H1 (cell line): ENCODE data around the gene C5AR1. TPM values are rescaled to one million over a fixed set of nuclear protein-coding genes. Genes with fewer than 3 reads are reported as not detected.

Experiments used
- CTCF ChIA-PET: fragments of 300-600 bp; sonication (Branson Sonifier 250); formaldehyde crosslinking; loops from one replicate; lab custom pipeline; 2021; ENCODE audit not compliant: partially characterized antibody; lab: Charles Lee
- POLR2A ChIA-PET: fragments of 300-600 bp; sonication (Branson Sonifier 250); formaldehyde crosslinking; loops from one replicate; lab custom pipeline; 2021; ENCODE audit warnings: inconsistent platforms; ENCODE audit not compliant: partially characterized antibody; lab: Charles Lee
- DNase-seq, 2 experiments: peaks; one replicate each; pipeline versions ENCODE4 v3.0.0 to v3.0.0-alpha.2; 2010 to 2022; ENCODE audit warnings: low spot score in 2 of 2, low read depth in 1 of 2, mixed read lengths in 1 of 2
- FAIRE-seq: peaks from 2 replicates; lab custom pipeline; 2011; peaks lifted over from hg19 to GRCh38; lab: Jason Lieb, UNC
- H2AFZ ChIP-seq: 2 replicates; pipeline ENCODE4 v1.8.1; 2012; ENCODE audit warnings: low read length, inconsistent platforms
- H2AK5ac ChIP-seq: 2 replicates; pipeline ENCODE4 v1.6.1; 2013; ENCODE audit warnings: low read depth, low read length
- H2BK120ac ChIP-seq: replicated peaks from 2 replicates; pipeline ENCODE3; 2013; ENCODE audit warnings: low read depth, low read length, inconsistent platforms
- H2BK12ac ChIP-seq: 2 replicates; pipeline ENCODE4 v1.6.1; 2013; ENCODE audit warnings: low read depth, low read length
- H2BK15ac ChIP-seq: 2 replicates; pipeline ENCODE4 v1.6.1; 2013; ENCODE audit warnings: low read length
- H2BK20ac ChIP-seq: 2 replicates; pipeline ENCODE4 v1.6.1; 2013; ENCODE audit warnings: low read length
- H2BK5ac ChIP-seq: 2 replicates; pipeline ENCODE4 v1.6.1; 2013; ENCODE audit warnings: low read depth, low read length
- H3K14ac ChIP-seq: 2 replicates; pipeline ENCODE4 v1.6.1; 2013; ENCODE audit warnings: inconsistent platforms; ENCODE audit not compliant: insufficient read length
- H3K18ac ChIP-seq: 2 replicates; pipeline ENCODE4 v1.6.1; 2013; ENCODE audit warnings: low read length; ENCODE audit errors: extremely low read depth
- H3K23ac ChIP-seq: 2 replicates; pipeline ENCODE4 v1.6.1; 2013; ENCODE audit warnings: inconsistent platforms; ENCODE audit not compliant: insufficient read length
- H3K23me2 ChIP-seq: 2 replicates; pipeline ENCODE4 v1.6.1; 2013; ENCODE audit warnings: low read depth, low read length
- H3K27ac ChIP-seq: 2 replicates; pipeline ENCODE4 v1.6.1; 2011; ENCODE audit warnings: low read depth, low read length, inconsistent platforms
- H3K27me3 ChIP-seq, 4 experiments: replicated peaks in 1 of 4; 1 replicate in 1 of 4; 2 replicates in 3 of 4; pipeline versions ENCODE4 v1.6.1 to v1.8.1; 2011 to 2013; ENCODE audit warnings: low read length in 3 of 4, mild to moderate bottlenecking in 3 of 4, inconsistent platforms in 2 of 4, mixed read lengths in 2 of 4, moderate library complexity in 1 of 4; ENCODE audit not compliant: control insufficient read depth in 3 of 4, insufficient read depth in 3 of 4; ENCODE audit errors: extremely low read depth in 1 of 4
- H3K36me3 ChIP-seq, 4 experiments: 2 replicates each; pipeline versions ENCODE4 v1.6.1 to v1.8.1; 2011 to 2013; ENCODE audit warnings: mild to moderate bottlenecking in 4 of 4, low read length in 3 of 4, moderate library complexity in 2 of 4, control low read depth in 1 of 4, inconsistent platforms in 1 of 4; ENCODE audit not compliant: insufficient read depth in 4 of 4, control insufficient read depth in 2 of 4
- H3K4ac ChIP-seq: replicated peaks from 2 replicates; pipeline ENCODE3; 2013; ENCODE audit warnings: low read length, low read depth, mixed read lengths, inconsistent platforms; ENCODE audit not compliant: insufficient read length
- H3K4me1 ChIP-seq, 4 experiments: replicated peaks in 1 of 4; 1 replicate in 1 of 4; 2 replicates in 3 of 4; pipeline versions ENCODE4 v1.6.1 to v1.8.1; 2011 to 2013; ENCODE audit warnings: low read length in 3 of 4, inconsistent platforms in 2 of 4, mixed read lengths in 1 of 4; ENCODE audit not compliant: insufficient read depth in 4 of 4, control insufficient read depth in 3 of 4
- H3K4me2 ChIP-seq, 2 experiments: 2 replicates each; pipeline versions ENCODE4 v1.6.1 to v1.8.1; 2011 to 2013; ENCODE audit warnings: low read depth in 2 of 2, low read length in 2 of 2, control low read depth in 1 of 2, inconsistent platforms in 1 of 2, mild to moderate bottlenecking in 1 of 2; ENCODE audit not compliant: insufficient read depth in 1 of 2
- H3K4me3 ChIP-seq, 4 experiments: fragments of 200-600, 300-600 bp in 1 of 4; sonication (generic), shearing (Covaris generic), sonication (Bioruptor Twin) in 1 of 4; 2 replicates each; pipeline versions ENCODE4 v1.5.1 to v1.8.1; 2011 to 2016; ENCODE audit warnings: low read length in 4 of 4, low read depth in 3 of 4, control low read depth in 2 of 4, inconsistent platforms in 2 of 4, mild to moderate bottlenecking in 2 of 4, mixed read lengths in 1 of 4, moderate library complexity in 1 of 4; ENCODE audit not compliant: insufficient read depth in 2 of 4; ENCODE audit errors: extremely low read depth in 1 of 4
- H3K56ac ChIP-seq: replicated peaks from 2 replicates; pipeline ENCODE3; 2013; ENCODE audit warnings: low read depth, mild to moderate bottlenecking, mixed read lengths, low read length, inconsistent platforms; ENCODE audit not compliant: insufficient read length
- H3K79me1 ChIP-seq: 2 replicates; pipeline ENCODE4 v1.6.1; 2013; ENCODE audit warnings: low read depth, low read length, control low read depth
- H3K79me2 ChIP-seq, 2 experiments: 2 replicates each; pipeline versions ENCODE4 v1.6.1 to v1.8.1; 2012 to 2013; ENCODE audit warnings: low read length in 2 of 2, mild to moderate bottlenecking in 2 of 2, inconsistent platforms in 1 of 2; ENCODE audit not compliant: insufficient read depth in 2 of 2, control insufficient read depth in 1 of 2
- H3K9ac ChIP-seq, 4 experiments: replicated peaks in 1 of 4; 1 replicate in 1 of 4; 2 replicates in 3 of 4; pipeline versions ENCODE4 v1.6.1 to v1.8.1; 2011 to 2013; ENCODE audit warnings: low read depth in 3 of 4, low read length in 3 of 4, control low read depth in 2 of 4, mild to moderate bottlenecking in 2 of 4, moderate library complexity in 2 of 4, inconsistent platforms in 1 of 4; ENCODE audit errors: extremely low read depth in 1 of 4
- H3K9me3 ChIP-seq, 2 experiments: 2 replicates each; pipeline versions ENCODE4 v1.6.1 to v1.8.1; 2012 to 2013; ENCODE audit warnings: mild to moderate bottlenecking in 2 of 2, moderate library complexity in 2 of 2, control low read depth in 1 of 2, inconsistent platforms in 1 of 2, low read depth in 1 of 2, low read length in 1 of 2, mixed read lengths in 1 of 2; ENCODE audit not compliant: insufficient read depth in 2 of 2
- H4K20me1 ChIP-seq, 2 experiments: replicated peaks in 1 of 2; 2 replicates each; pipeline versions ENCODE3 to v1.8.1; 2011 to 2013; ENCODE audit warnings: inconsistent platforms in 2 of 2, low read length in 2 of 2, mild to moderate bottlenecking in 1 of 2; ENCODE audit not compliant: insufficient read depth in 2 of 2, control insufficient read depth in 1 of 2
- H4K5ac ChIP-seq: 2 replicates; pipeline ENCODE4 v1.6.1; 2013; ENCODE audit warnings: low read length, low read depth, mixed read lengths, inconsistent platforms; ENCODE audit not compliant: insufficient read length
- H4K8ac ChIP-seq: 2 replicates; pipeline ENCODE4 v1.8.0; 2013; ENCODE audit warnings: mild to moderate bottlenecking, moderate library complexity, low read length, inconsistent platforms; ENCODE audit not compliant: insufficient read depth; ENCODE audit errors: extremely low read depth
- H4K91ac ChIP-seq: replicated peaks from 2 replicates; pipeline ENCODE3; 2013; ENCODE audit warnings: low read length, mixed read lengths, inconsistent platforms; ENCODE audit not compliant: insufficient read length
- CBX5 ChIP-seq: fragments of 300-800, 300-1000 bp; sonication (generic); IDR thresholded peaks from 2 replicates; pipeline ENCODE4 v1.7.1; 2016; ENCODE audit warnings: antibody characterized with exemption, low read length, low read depth
- CEBPB ChIP-seq: IDR thresholded peaks from 2 replicates; pipeline ENCODE4 v1.6.1; 2012; ENCODE audit warnings: low read depth, low read length
- KDM1A ChIP-seq: fragments of 200-600, 300-600 bp; sonication (generic); IDR thresholded peaks from 2 replicates; pipeline ENCODE4 v1.7.1; 2016; ENCODE audit warnings: mild to moderate bottlenecking, low read length, borderline replicate concordance
- KDM4A ChIP-seq: IDR thresholded peaks from one replicate; pipeline ENCODE4 v1.7.1; 2012; ENCODE audit warnings: low read depth, mild to moderate bottlenecking, moderate library complexity, low read length, inconsistent platforms; ENCODE audit not compliant: severe bottlenecking
- RAD21 ChIP-seq, 2 experiments: IDR thresholded peaks in 1 of 2; conservative IDR thresholded peaks in 1 of 2; 2 replicates each; pipeline ENCODE4 v1.6.1; 2011; ENCODE audit warnings: low read depth in 2 of 2, low read length in 2 of 2, improper control_type of control experiment in 1 of 2, inconsistent platforms in 1 of 2, mild to moderate bottlenecking in 1 of 2, moderate library complexity in 1 of 2
- WGBS, 2 experiments: shearing (Covaris generic) in 1 of 2; methylation state at CpG; one replicate each; pipeline versions ENCODE4 v1.1.6 to v1.1.7; 2013 to 2015; ENCODE audit warnings: low lambda C conversion rate in 2 of 2, mixed read lengths in 2 of 2, inconsistent platforms in 1 of 2, low coverage in 1 of 2, missing lambda C conversion rate in 1 of 2; ENCODE audit not compliant: insufficient replicate concordance in 2 of 2, insufficient coverage in 1 of 2, insufficient read length in 1 of 2; ENCODE audit errors: extremely low coverage in 1 of 2, missing lambda C conversion rate in 1 of 2; 5-methylcytosine and 5-hydroxymethylcytosine counted together
- polyA plus RNA-seq, 7 experiments: library from polyadenylated mRNA; depleted of rRNA in 3 of 7; stranded (reverse) in 5 of 7; unstranded in 2 of 7; fragments of >200 nt in 5 of 7; fragments of 200-250 nt in 2 of 7; gene quantifications; 1 replicate in 5 of 7; 2 replicates in 1 of 7; 4 replicates in 1 of 7; pipeline versions ENCODE4 v1.2.1 to v1.2.3, GENCODE V29; 2011 to 2013; ENCODE audit warnings: missing spikeins in 2 of 7, mixed read lengths in 2 of 7
- total RNA-seq: library from RNA; stranded (reverse); fragmentation: NEBNext Ultra II Directional; extraction: Animal tissue kit (Norgen Biotek cat#: 25700); gene quantifications from 2 replicates; pipeline ENCODE4 v1.2.1, GENCODE V29; 2021

The C5AR1 gene
- total and polyA plus RNA-seq, 2 of the 8 experiments (the other 6 are each of a cell fraction or from before 2014, with no cell fraction given) = 0.20 TPM; not detected in 1

DNA sequence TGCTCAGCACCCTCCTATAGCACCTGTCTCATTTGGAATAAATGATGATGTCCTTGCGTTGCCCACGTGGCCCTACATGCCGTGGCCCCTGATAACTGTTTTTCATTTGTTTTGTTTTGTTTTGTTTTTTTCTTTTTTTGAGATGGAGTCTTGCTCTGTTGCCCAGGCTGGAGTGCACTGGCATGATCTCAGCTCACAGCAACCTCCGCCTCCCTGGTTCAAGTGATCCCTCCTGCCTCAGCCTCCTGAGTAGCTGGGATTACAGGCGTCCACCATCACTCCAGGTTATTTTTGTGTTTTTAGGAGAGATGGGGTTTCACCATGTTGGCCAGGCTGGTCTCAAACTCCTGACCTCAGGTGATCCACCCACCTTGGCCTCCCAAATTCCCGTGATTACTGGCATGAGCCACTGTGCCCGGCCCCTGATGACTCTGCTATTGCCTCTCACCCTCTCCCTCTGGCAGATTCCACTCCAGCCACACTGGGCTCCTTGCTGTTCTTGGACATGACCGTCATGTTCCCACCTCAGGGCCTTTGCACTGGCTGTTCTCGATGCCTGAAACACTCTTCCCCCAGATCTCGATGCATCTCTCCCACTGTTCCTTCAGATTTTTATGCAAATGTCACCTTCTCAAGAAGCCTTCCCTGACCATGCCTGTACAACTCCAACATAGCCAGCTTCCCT is 29.7 kb downstream of the C5AR1 start:
- no peak overlapping the region for H3K4me3 ChIP-seq
- H3K4me2 ChIP-seq = no peak overlapping the region
- H3K9me3 ChIP-seq = no peaks in the 10 kb centered on the region
- no peak overlapping the region for H2BK20ac ChIP-seq
- no peak overlapping the region for H4K91ac ChIP-seq
- no peaks in the 10 kb centered on the region for H4K20me1 ChIP-seq
- H3K18ac ChIP-seq = no peak overlapping the region
- H3K4me1 ChIP-seq = peaks cover 0 to 3% (median 0%) of the 10 kb centered on the region in 4 experiments; a peak in 1 of 7 replicates
- no peak overlapping the region for H4K5ac ChIP-seq
- no peak overlapping the region for H2BK120ac ChIP-seq
- no peak overlapping the region for H3K9ac ChIP-seq
- no peak overlapping the region for H3K27ac ChIP-seq
- TF ChIP-seq KDM4A (no peak), RAD21 (IDR thresholded peaks at IDR 0.05 in 1 of 2, conservative IDR thresholded peaks at IDR 0.05 in 1 of 2; ENCODE audit: low read depth in 2 of 2, low read length in 2 of 2) (no peak), CBX5 (no peak), KDM1A (0 out of 2 replicates have a peak, but pooled peaks have one; percentile 34), CEBPB (no peak)
- TF ChIP-seq, all 59 proteins: peak for 1
- Histone ChIP-seq H2AFZ (no peak overlapping the region), H3K27me3 (no peaks in the 10 kb centered on the region), H3K56ac (no peak overlapping the region), H3K23me2 (no peaks in the 10 kb centered on the region), H2AK5ac (no peak overlapping the region), H3K23ac (no peak overlapping the region), H3K36me3 (no peaks in the 10 kb centered on the region), H2BK15ac (no peak overlapping the region), H3K4ac (no peak overlapping the region), H2BK12ac (no peak overlapping the region), H3K79me2 (no peaks in the 10 kb centered on the region), H2BK5ac (no peak overlapping the region), H3K79me1 (no peaks in the 10 kb centered on the region), H4K8ac (no peak overlapping the region), H3K14ac (no peak overlapping the region)
- ChIA-PET CTCF (interaction anchor here (1.2 to 4.7 kb wide), 3 partner anchors 9 to 367 kb away, joined by 3 to 19 read pairs (median 4); partner anchors contain the start of gene DHX34), POLR2A (no interaction called here)
- 86% methylated on average over 10 of the region's 10 CpGs; no CpG with 5 or more reads in 1 of the 2 experiments for WGBS, 2 experiments
- no peak for DNase-seq
- FAIRE-seq = no peak
